Stimulated activated CD4-positive, alpha-beta T cell treated with anti-CD3 and anti-CD28 coated beads, Interleukin-4, amount 100 ng/mL, for 4 hours (primary cell): ENCODE results near the gene USF2.

Experiments used
- DNase-seq, 2 experiments: peaks; one replicate each; pipeline ENCODE4 v3.0.0-alpha.2; 2020

USF2 gene

DNA sequence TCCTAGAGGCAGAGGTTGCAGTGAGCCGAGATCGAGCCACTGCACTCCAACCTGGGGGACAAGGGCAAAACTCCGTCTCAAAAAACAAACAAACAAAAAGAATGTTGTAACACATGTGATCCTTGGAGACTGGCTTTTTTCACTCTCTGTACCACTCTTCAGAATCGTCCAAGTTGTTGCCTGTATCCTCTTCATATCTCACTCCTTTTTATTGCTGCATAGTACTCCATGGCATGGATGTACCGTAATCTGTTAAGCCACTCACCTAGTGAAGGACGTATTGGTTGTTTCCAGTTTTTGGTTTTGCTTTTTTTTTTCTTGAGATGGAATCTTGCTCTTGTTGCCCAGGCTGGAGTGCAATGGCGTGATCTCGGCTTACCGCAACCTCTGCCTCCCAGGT, 53.3 kb downstream of the USF2 start:
- DNase-seq: no peak

DNA sequence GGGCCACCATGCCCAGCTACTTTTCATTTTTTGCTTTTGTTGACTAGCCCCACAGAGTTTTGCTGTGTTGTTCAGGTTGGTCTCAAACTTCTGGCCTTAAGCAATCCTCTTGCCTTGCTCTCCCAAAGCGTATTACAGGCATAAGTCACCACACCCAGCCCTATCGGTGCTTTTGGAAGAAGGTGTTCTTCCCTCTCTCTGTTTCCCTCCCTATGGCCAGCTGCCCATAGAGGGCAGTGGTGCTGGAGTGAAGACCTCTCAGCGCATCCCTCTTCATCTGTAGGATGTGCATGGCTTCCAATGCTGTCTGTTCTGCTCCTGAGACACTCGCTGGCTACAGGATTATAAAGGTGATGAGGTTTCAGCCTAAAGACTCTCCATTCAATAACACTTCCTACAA, 58.9 kb downstream of the USF2 start:
- DNase-seq: no peak

DNA sequence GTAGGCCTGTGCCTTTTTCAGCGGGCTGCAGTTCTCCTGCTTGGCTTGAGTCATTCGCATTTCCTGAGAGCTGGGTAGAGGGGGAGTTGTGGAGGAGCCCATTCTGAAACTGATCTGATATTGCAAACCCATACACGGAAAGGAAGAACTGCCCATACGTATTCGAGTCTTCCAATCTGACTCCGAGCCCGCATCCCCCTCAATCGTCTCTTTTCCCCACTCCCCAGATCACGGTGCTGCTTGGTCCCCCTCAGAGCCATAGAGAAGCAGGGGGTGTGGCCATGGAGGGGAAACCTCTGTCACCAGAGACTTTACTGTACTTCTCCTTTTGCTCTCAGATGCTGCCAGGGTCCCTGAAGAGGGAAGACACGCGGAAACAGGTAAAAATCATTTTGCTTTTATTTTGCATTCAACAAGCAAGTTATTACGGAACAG, 60.1 kb downstream of the USF2 start, which contains the start of gene CD22:
Gene CD22 (plus strand): TSS at position 337 of the 435 bp plus-strand sequence. CDS start 2,854 bp downstream, outside the sequence.
- DNase-seq: no peak

DNA sequence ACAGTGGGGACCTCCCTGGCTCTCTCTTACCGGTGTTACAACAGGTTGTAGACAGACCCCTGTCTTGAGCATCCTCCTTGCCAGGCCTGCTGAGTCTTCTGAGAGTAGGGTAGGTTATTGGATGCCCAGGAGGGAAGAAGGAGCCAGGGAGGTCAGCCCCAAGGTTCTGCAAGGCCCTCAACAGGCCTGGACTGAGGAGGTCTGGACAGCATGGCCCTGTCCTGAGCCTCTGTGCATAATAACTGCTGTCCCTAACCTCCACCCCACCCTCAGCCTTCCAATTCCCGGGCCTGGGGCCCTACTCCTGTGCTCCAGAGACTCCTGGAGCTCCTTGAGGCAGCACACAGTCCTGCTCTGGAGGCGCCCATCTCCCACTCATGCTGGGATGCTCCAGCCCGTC, 60.6 kb downstream of the USF2 start:
- DNase-seq: no peak
